Erythroblast (primary cell): ENCODE results near the gene RO60.

Experiments used
- DNase-seq, 2 experiments: peaks; one replicate each; lab custom pipeline; 2025; lab: John Stamatoyannopoulos, UW
- GATA1 ChIP-seq: IDR thresholded peaks from 2 replicates; pipeline ENCODE4 v1.6.1; 2011; ENCODE audit warnings: low read depth, mild to moderate bottlenecking, control low read depth, low read length, moderate library complexity
- POLR2A ChIP-seq: IDR thresholded peaks from 2 replicates; pipeline ENCODE4 v1.6.1; 2011; ENCODE audit warnings: mild to moderate bottlenecking, low read length

The RO60 gene

DNA sequence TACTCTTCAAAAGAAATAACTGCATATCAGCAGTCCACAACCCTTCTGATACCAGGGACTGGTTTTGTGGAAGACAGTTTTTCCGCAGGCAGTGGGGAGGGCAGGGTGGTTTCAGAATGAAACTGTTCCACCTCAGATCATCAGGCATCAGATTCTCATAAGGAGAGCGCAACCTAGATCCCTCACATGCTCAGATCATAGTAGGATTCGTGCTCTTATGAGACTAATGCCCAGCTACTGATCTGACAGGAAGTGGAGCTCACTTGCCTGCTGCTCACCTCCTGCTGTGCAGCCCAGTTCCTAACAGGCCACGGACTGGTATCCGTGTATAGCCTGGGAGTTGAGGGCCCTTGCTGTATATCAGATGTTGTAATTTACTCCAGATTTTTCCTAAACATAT, 11.5 kb downstream of the RO60 start:
- TF ChIP-seq POLR2A (no peak), GATA1 (no peak)
- DNase-seq, result peak; percentile 28 to 29

DNA sequence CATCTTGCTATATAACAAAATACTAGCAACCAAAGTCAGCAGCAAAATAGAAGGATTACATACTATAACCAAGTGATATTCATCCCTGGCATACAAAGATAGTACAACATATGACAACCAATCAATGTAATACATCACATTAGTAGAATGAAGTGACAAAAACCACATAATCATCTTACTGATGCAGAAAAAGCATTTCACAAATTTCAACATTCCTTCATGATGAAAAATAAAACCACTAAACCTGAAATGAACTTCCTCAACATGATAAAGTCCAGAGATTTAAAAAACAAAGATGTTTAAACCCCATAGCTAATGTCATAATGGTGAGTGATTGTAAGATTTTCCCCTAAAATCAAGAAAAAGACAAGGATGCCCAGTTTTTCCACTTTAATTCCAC, 18.6 kb downstream of the RO60 start:
- no peak for DNase-seq
- TF ChIP-seq POLR2A, result no peak
- TF ChIP-seq GATA1, result no peak

DNA sequence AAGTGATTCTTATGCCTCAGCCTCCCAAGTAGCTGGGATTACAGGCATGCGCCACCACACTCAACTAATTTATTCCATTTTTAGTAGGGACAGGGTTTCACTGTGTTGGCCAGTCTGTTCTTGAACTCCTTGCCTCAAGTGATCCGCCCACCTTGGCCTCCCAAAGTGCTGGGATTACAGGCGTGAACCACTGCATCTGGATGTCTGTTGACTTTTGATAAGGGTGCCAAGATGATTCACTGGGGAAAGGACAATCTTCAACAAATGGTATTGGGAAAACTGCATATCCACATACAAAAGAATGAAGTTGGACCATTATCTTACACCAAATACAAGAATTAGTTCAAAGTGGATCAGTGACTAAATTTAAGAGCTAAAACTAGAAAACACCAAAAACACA, 19.8 kb downstream of the RO60 start:
- DNase-seq, result peak; percentile 34 to 53
- TF ChIP-seq GATA1 (no peak), POLR2A (no peak)

DNA sequence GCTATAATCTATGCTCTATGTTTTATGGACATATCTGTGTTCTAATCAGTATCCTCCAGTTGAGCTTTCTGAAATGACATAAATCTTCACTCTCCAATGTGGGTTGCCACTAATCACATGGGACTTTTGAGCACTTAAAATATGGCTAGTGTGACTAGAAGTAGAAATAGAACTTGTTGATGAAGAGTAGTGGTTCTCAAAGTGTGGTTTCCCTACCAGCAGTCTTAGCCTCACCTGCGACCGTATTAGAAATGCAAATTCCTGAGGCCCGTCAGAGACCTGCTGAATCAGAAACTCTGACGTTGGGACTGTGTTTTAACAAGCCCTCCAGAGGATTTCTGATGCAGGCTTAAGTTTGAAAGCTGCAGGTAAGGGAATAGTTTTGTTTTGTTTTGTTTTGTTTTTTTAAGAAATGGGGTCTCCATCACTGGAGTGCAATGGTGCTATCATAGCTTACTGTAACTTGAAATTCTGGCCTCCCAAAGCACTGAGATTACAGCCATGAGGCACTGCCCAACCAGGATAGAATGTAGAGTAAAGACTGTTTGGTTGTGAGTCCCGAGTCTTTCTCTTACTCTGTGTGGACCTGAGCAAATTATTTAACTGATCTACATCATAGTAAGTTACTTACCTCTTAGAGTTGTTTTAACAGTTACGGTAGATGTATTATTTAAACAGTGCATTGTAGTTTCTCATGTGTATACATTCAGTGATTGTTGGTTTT, 24.1 kb downstream of the RO60 start:
- no peak for TF ChIP-seq GATA1
- no peak for TF ChIP-seq POLR2A
- no peak for DNase-seq

DNA sequence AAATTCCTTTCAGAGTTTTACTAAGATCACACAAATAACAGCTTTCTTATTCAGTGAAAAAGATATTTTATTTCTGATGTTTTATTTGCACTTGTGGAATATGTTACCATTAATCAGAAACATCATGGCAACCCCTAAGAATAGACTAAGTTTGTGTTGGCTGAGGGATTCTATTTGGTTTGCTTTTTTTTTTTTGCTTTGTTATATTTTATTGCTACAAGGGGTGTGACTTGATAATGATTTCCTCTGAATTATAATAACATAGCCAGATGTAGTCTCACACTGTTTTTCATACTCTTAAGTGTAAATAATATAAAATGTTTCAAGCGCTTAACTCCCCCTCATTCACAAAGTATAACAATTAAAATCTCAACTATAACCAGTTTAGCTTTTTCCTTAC, 25.9 kb downstream of the RO60 start:
- no peak for DNase-seq
- TF ChIP-seq GATA1 (no peak), POLR2A (no peak)

DNA sequence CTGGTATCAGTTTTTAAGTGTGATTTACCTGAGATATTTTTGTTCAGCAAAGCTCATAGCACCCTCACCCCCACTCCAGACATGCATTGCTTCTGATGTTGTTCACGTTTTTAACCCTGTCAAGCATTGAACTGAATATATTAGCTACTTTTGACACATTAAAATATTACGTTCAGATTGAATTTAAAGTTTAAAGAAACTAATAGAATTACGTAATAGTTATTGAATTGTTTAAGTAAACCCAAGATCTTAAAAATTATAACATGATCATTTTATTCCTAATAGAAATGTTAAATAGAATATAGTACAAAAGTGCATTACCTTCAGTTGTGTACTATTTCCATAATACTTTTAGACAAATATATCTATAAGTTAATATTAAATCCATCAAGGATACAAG, 26.9 kb downstream of the RO60 start:
- TF ChIP-seq POLR2A (no peak), GATA1 (no peak)
- DNase-seq, result no peak

DNA sequence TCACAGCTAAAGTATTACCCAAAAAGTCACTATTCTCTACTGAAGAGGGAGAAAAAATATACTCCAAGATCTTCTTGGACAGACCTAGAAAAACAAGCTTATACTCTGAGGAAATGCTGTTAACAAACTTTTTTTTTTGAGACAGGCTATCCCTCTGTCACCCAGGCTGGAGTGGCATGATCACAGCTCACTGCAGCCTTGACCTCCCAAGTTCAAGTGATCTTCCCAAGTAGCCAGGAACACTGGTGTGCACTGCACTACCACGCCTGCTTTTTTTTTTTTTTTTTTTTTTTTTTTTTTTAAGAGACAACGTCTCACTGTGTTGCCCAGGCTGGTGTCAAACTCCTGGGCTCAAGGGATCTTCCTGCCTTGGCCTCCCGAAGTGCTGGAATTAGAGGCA, 28.5 kb downstream of the RO60 start:
- TF ChIP-seq GATA1, result no peak
- no peak for TF ChIP-seq POLR2A
- DNase-seq, result no peak

DNA sequence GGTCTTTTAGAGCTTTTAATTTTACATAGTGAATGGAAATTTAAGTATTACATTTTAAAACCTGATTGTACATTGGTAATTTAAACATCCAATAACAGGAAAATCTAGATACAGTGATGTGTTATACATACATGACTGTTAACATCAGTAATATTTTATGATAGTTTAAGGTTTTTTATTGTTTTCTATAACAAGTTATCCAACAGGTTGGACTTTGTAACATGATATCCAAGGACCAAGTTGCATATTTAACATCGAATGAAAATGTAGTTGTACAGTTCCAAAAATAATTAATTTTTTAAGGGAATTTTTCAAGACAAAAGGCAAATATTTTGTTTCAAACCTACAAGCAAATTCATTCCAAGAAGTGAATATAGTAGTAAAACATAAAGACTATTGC, 31.5 kb downstream of the RO60 start:
- TF ChIP-seq GATA1 (no peak), POLR2A (no peak)
- DNase-seq, result no peak

DNA sequence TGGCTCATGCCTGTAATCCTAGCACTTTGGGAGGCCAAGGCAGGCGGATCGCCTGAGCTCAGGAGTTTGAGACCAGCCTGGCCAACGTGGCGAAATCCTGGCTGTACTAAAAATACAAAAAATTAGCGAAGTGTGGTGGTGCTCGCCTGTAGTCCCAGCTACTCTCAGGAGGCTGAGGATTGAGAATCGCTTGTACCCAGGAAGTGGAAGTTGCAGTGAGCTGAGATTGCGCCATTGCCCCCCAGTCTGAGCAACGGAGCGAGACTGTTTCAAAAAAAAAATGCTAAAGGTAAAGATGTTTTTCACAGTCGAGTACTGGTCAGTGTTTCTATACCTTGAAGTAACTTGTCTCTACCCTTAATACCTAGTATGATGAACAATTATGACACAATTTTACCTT, 34.7 kb downstream of the RO60 start:
- no peak for DNase-seq
- TF ChIP-seq GATA1 (no peak), POLR2A (no peak)

DNA sequence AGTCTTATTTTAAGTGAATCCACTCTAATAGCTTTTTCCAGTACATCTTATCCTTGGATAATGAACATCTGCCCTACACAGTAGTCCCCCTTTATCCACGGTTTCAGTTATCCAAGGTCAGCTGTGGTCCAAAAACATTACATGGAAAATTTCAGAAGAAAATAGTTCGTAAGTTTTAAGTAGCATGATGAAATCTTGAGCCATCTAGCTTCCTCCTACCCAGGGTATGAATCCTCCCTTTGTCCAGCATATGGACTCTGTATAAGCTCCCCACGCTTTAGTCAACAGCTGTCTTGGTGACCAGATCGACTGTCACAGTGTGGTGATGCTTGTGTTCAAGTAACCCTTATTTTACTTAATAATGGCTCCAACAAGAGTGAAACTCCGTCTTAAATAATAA, 43.2 kb downstream of the RO60 start:
- no peak for TF ChIP-seq POLR2A
- no peak for TF ChIP-seq GATA1
- peak in 1 of 2 experiments; percentile 11 for DNase-seq

DNA sequence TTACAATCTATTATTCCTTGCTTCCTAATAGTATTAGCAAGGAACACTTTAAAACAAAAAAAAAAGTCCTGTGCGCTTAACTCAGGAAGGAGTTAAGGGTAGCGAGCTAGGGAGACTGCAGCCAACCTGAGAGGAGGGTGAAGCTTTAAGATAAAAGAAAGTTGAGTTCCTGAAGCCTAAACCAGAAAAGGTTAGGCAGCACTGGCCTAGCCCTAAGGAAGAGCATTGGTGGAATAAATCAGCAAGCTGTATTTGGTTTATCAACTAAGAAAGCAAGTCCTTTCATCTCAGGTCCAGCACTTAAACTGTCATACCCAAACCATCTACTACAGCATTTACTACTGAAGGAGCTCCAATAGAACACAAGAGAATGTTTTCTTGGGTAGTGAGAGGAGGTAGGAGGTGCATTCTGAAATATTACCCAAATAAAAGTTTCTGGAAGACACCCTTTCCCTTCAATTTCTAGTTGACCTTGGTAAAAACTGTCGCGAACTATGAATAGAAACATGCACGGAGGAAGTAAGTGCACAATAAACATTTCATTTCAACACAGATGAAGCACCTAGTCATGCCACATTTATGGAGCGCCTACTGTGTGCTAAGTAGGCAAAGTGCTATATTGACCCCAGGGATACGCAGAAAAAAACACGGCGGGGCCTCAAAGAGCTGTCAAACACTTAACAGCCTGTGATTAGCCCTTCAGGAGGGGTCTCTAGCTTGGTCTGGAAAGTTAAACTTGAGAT, 44.5 kb downstream of the RO60 start:
- peak in 1 of 2 experiments; percentile 45 for DNase-seq
- TF ChIP-seq POLR2A, result no peak

DNA sequence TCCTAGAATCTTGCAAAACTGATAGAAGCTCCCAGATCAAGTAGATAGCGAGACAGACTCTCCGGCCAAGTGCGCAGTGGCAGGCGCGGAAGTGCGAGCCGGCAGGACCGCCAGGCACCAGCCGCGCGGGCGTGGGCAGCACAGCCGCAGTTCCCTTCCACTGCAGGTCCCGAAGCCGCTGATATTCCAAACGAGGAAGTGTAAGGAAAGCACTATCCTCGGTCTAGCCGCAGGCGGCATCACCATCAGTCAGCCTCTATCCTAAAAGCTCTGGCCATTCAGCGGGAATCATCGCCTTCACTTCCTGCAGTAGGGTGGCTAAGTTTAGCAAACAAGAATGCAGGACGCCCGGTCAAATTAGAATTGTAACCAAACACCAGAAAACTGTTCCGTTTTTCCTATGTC, 45.1 kb downstream of the RO60 start:
- peak; percentile 60 to 72 for DNase-seq
- no peak for TF ChIP-seq GATA1

DNA sequence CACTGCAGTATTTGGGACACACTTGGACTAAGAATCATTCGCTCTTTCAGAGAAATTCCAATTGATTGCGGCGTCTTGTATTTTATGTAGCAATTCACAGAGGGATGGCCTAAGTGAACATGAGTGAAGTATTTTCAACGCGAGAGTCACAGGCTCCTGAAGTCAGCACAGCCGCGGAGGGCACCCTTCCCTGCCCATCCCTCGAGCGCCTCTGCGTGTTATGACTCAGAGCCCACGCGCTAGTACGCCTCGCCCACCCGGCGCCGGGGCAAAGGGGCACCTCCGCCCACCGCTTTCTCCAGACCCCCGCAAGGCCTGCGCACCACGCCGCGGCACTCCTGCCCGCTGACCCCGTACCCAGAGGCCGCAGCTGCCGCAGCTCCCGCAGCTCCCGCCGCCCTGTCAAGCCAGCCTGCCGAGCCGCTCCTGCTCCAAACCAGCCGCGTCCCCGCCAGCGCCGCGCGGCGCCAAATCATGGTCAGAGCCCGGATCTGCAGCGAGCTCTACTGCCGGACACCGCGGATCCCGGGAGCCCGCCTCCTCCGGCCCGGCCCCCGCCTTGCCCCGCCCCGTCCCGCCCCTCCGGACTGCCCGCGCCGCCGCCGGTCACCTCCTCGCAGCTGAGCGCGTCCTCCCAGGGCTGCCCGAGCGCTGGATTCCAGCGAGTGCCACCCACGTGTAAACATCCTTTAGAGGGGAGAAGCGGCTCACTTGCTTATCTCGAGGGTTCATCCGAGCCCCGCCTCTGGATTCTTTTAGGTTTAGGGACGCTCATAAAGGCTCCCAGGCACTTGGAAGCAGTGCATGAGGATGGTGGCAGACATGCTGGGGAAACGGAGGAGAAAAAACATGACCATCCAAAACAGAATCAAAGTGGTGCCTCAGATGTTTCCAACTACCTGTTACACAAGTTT, 45.8 kb downstream of the RO60 start, which contains the start of gene GLRX2:
GLRX2 (minus strand) TSS at position 508 of the 914 bp plus-strand sequence; CDS start at position 476, 32 bp downstream.
- peak; percentile 86 to 88 for DNase-seq
- TF ChIP-seq POLR2A (peak; percentile 78), GATA1 (no peak)

DNA sequence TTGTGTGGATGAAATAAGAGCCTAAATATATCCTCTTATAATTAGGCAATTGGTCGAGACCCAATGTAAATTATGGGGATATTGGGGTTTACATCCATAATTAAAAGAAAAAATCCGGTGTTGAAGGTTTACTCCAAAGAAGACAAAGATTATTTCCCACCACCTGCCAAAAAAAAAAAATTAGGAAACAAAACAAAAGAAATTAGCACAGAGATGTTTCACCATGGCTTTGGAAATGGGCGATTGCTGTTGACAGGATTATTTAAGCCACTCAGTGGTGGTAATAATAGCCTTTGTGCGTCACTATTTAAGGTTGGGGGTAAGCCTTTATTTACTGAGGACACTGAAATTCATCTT, 46.4 kb downstream of the RO60 start:
- TF ChIP-seq POLR2A, result no peak
- TF ChIP-seq GATA1, result no peak
- peak in 1 of 2 experiments; percentile 30 for DNase-seq
